ENCODE data around the gene MMS22L.

Gene MMS22L

GRCh38 chr6:97275804-97276203 is 7.2 kb downstream of the MMS22L start:
- Mint-ChIP-seq H3K4me1 (no peaks in the 10 kb centered on the region), H3K36me3 (ENCODE audit: low read depth) (peaks cover 50% of the 10 kb centered on the region), H3K27ac (peak overlapping the region in 1 of 3 experiments; percentile 7), H3K4me3 (no peak overlapping the region), H3K27me3 (ENCODE audit: low read depth) (no peaks in the 10 kb centered on the region), H3K9me3 (no peaks in the 10 kb centered on the region)
- TF ChIP-seq CTCF (IDR thresholded peaks at IDR 0.05; ENCODE audit: unreplicated experiment in 3 of 3) = no peak

- Mint-ChIP-seq H3K9me3 (peaks cover 8% of the 10 kb centered on the region), H3K27ac (no peak overlapping the region), H3K4me3 (no peak overlapping the region), H3K36me3 (ENCODE audit: low read depth) (peaks cover 60% of the 10 kb centered on the region), H3K27me3 (ENCODE audit: low read depth) (no peaks in the 10 kb centered on the region), H3K4me1 (no peaks in the 10 kb centered on the region)
- no peak for TF ChIP-seq CTCF (IDR thresholded peaks at IDR 0.05; ENCODE audit: unreplicated experiment in 3 of 3)
Observed at GRCh38 chr6:97269821-97270220, 13.2 kb downstream of the MMS22L start.

GRCh38 chr6:97262676-97263075 is 20.3 kb downstream of the MMS22L start:
- Mint-ChIP-seq H3K4me1 (no peaks in the 10 kb centered on the region), H3K9me3 (peaks cover 8% of the 10 kb centered on the region), H3K27ac (no peak overlapping the region), H3K27me3 (ENCODE audit: low read depth) (no peaks in the 10 kb centered on the region), H3K36me3 (ENCODE audit: low read depth) (peaks cover 61% of the 10 kb centered on the region), H3K4me3 (no peak overlapping the region)
- no peak for TF ChIP-seq CTCF (IDR thresholded peaks at IDR 0.05; ENCODE audit: unreplicated experiment in 3 of 3)

DNA sequence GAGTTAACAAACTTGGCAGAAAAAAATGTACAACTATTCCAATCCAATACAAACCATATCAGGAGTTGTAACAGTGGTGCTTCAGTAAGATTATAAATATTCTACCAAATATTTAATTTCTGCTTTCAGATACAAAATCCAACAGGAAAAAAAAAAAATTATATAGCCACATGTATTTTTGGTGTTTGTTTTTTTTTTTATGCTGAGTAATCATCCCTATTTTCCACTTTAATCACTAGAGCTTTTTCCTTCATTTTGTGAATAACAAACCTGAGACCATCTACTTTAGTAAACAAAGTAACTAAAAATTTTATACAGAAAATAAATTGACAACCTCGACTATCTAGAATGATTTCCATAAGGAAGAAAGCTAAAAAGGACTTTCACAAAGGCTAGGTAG is 36.2 kb downstream of the MMS22L start:
- TF ChIP-seq CTCF (IDR thresholded peaks at IDR 0.05; ENCODE audit: unreplicated experiment in 3 of 3) = no peak
- Mint-ChIP-seq H3K27me3 (ENCODE audit: low read depth) (no peaks in the 10 kb centered on the region), H3K9me3 (peaks cover 8% of the 10 kb centered on the region), H3K27ac (no peak overlapping the region), H3K36me3 (ENCODE audit: low read depth) (peaks cover 36% of the 10 kb centered on the region), H3K4me3 (no peak overlapping the region), H3K4me1 (no peaks in the 10 kb centered on the region)

- TF ChIP-seq CTCF (IDR thresholded peaks at IDR 0.05; ENCODE audit: unreplicated experiment in 3 of 3) = no peak
- Mint-ChIP-seq H3K27me3 (ENCODE audit: low read depth) (no peaks in the 10 kb centered on the region), H3K4me1 (no peaks in the 10 kb centered on the region), H3K9me3 (peaks cover 12% of the 10 kb centered on the region), H3K27ac (no peak overlapping the region), H3K4me3 (no peak overlapping the region), H3K36me3 (ENCODE audit: low read depth) (peaks cover 57% of the 10 kb centered on the region)
Observed at GRCh38 chr6:97240222-97240621, 42.8 kb downstream of the MMS22L start.

DNA sequence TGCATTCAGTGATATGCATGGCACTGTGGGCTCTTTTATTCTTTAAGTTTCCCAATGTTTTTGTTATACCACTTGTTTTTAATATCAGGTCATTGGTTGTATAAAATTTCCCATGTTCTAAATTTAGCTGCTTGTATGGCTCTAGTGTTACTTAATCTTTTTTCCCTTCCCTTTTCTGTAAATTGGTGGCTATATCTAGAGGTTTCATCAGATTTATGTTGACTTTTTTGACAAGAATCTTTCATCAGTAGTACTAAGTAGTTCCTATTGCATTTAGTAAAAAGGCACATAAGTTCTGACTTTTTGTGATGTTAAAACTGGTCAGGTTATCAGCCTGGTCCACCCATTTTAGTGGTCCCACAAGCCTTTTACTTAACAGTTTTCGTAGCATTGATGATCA is 51.1 kb downstream of the MMS22L start:
- Mint-ChIP-seq H3K27ac (no peak overlapping the region), H3K27me3 (ENCODE audit: low read depth) (no peaks in the 10 kb centered on the region), H3K9me3 (no peaks in the 10 kb centered on the region), H3K4me3 (no peak overlapping the region), H3K4me1 (no peaks in the 10 kb centered on the region), H3K36me3 (ENCODE audit: low read depth) (peaks cover 40% of the 10 kb centered on the region)
- no peak for TF ChIP-seq CTCF (IDR thresholded peaks at IDR 0.05; ENCODE audit: unreplicated experiment in 3 of 3)

Measured in nephron (organoid).